ENCODE results near the gene TCF4. TPM values are rescaled to one million over a fixed set of nuclear protein-coding genes. Genes with fewer than 3 reads are reported as not detected.
A peak's percentile ranks its signal among the peaks of the same experiment; 100 is the strongest.

TCF4 gene
- total RNA-seq, 2 experiments from 2014 or later: 75.9 to 76.0 TPM

DNA sequence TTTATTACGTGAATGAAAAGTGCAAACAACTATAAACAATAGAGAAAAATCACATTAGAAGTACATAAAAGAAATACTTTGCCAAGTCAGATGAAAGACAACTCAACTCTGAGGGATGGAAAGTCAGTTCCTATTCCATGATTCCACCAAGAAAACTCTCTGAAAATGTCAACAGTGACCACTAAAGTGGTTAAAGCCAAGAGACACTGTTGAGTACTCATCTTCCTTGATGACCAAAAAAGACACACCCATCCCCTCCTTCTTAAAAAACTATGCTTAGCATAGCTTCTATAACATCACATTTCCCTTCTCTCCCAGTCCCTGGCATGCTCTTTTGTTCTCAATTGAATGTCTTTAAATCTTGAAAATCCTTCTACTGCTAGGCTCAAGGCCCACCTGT is 160.0 kb downstream of the TCF4 start:
- H3K9me2 ChIP-seq (ENCODE audit: insufficient read depth, low read length): no peaks in the 10 kb centered on the region
- BruUV-seq (replicated peaks): no TSS peak
- H3K36me3 ChIP-seq (ENCODE audit: insufficient read depth, low read length): peaks cover 11% of the 10 kb centered on the region; the same call in 1 of the 2 replicates
- peak overlapping the region; percentile 11 for H3K27ac ChIP-seq (ENCODE audit: low read depth, low read length, poor library complexity, severe bottlenecking)
- no peak overlapping the region for H3K4me3 ChIP-seq (ENCODE audit: low read depth, low read length, poor library complexity, severe bottlenecking)
- POLR2A ChIA-PET: interaction anchor here (0.7 to 0.9 kb wide), 2 partner anchors 61 to 92 kb away, joined by 4 read pairs; no protein-coding TSS in a partner anchor
- no peak for DNase-seq (ENCODE audit: low spot score)
- no peak overlapping the region for H3K4me2 ChIP-seq (ENCODE audit: low read length)
- CTCF ChIA-PET (ENCODE audit: unreplicated experiment): no interaction called here
- no peaks in the 10 kb centered on the region for H3K9me3 ChIP-seq (ENCODE audit: low read length)
- no peak for TF ChIP-seq EZH2phosphoT487 (IDR thresholded peaks at IDR 0.05; ENCODE audit: borderline replicate concordance, low read depth, low read length)
- TF ChIP-seq, protein P1, sequence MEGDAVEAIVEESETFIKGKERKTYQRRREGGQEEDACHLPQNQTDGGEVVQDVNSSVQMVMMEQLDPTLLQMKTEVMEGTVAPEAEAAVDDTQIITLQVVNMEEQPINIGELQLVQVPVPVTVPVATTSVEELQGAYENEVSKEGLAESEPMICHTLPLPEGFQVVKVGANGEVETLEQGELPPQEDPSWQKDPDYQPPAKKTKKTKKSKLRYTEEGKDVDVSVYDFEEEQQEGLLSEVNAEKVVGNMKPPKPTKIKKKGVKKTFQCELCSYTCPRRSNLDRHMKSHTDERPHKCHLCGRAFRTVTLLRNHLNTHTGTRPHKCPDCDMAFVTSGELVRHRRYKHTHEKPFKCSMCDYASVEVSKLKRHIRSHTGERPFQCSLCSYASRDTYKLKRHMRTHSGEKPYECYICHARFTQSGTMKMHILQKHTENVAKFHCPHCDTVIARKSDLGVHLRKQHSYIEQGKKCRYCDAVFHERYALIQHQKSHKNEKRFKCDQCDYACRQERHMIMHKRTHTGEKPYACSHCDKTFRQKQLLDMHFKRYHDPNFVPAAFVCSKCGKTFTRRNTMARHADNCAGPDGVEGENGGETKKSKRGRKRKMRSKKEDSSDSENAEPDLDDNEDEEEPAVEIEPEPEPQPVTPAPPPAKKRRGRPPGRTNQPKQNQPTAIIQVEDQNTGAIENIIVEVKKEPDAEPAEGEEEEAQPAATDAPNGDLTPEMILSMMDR (conservative IDR thresholded peaks at IDR 0.05; ENCODE audit: low read length): no peak
- peaks cover 36% of the 10 kb centered on the region for H3K79me2 ChIP-seq (ENCODE audit: insufficient read depth, low read depth, low read length)
- peaks cover 79% of the 10 kb centered on the region for H3K4me1 ChIP-seq (ENCODE audit: insufficient read depth, low read length, poor library complexity, severe bottlenecking)
- intact Hi-C loops (cut with micrococcal nuclease; ENCODE audit: unreplicated experiment): no loop called here
- H2AFZ ChIP-seq (ENCODE audit: low read length): no peak overlapping the region
- no peaks in the 10 kb centered on the region for H4K20me1 ChIP-seq (ENCODE audit: insufficient read depth, low read length)

- POLR2A ChIA-PET: interaction anchor here (0.5 to 4.4 kb wide), 8 partner anchors 8 to 1214 kb away, joined by 3 to 58 read pairs (median 4); no protein-coding TSS in a partner anchor
- TF ChIP-seq, protein P1 (conservative IDR thresholded peaks at IDR 0.05; ENCODE audit: low read length): no peak
- TF ChIP-seq EZH2phosphoT487 (IDR thresholded peaks at IDR 0.05; ENCODE audit: borderline replicate concordance, low read depth, low read length): no peak
- no TSS peak for BruUV-seq (replicated peaks)
- intact Hi-C loops (cut with micrococcal nuclease; ENCODE audit: unreplicated experiment): no loop called here
- Histone ChIP-seq H3K27ac (ENCODE audit: low read depth, low read length, poor library complexity, severe bottlenecking) (peak overlapping the region; percentile 100), H4K20me1 (ENCODE audit: insufficient read depth, low read length) (no peaks in the 10 kb centered on the region), H3K9me2 (ENCODE audit: insufficient read depth, low read length) (no peaks in the 10 kb centered on the region), H3K4me2 (ENCODE audit: low read length) (peak overlapping the region; percentile 96), H3K79me2 (ENCODE audit: insufficient read depth, low read depth, low read length) (peaks cover 41% of the 10 kb centered on the region; the same call in 1 of the 2 replicates), H3K9me3 (ENCODE audit: low read length) (no peaks in the 10 kb centered on the region), H3K4me1 (ENCODE audit: insufficient read depth, low read length, poor library complexity, severe bottlenecking) (peaks cover 64% of the 10 kb centered on the region), H3K36me3 (ENCODE audit: insufficient read depth, low read length) (peaks cover 11% of the 10 kb centered on the region; the same call in 1 of the 2 replicates), H3K4me3 (ENCODE audit: low read depth, low read length, poor library complexity, severe bottlenecking) (no peak overlapping the region), H2AFZ (ENCODE audit: low read length) (no peak overlapping the region)
- CTCF ChIA-PET (ENCODE audit: unreplicated experiment): interaction anchor here (2.8 kb wide), 1 partner anchor 17 kb away, joined by 10 read pairs; no protein-coding TSS in a partner anchor
- DNase-seq (ENCODE audit: low spot score): no peak
Observed at GRCh38 chr18:55425698-55426097, 162.3 kb downstream of the TCF4 start.

Measured in OCI-LY7 (cell line).